Limb (tissue), 2 donors: ENCODE data around the gene XXYLT1.
"Not testable (repeated sequence)": the region's sequence is repeated elsewhere in the genome, so short reads cannot be mapped to it uniquely, and the experiment has no call there.

Experiments
- DNase-seq, 2 donors: peaks; one replicate each; pipeline ENCODE4 v3.0.0-alpha.2; 2016; ENCODE audit errors: extremely low spot score in 2 of 2

XXYLT1 gene

DNA sequence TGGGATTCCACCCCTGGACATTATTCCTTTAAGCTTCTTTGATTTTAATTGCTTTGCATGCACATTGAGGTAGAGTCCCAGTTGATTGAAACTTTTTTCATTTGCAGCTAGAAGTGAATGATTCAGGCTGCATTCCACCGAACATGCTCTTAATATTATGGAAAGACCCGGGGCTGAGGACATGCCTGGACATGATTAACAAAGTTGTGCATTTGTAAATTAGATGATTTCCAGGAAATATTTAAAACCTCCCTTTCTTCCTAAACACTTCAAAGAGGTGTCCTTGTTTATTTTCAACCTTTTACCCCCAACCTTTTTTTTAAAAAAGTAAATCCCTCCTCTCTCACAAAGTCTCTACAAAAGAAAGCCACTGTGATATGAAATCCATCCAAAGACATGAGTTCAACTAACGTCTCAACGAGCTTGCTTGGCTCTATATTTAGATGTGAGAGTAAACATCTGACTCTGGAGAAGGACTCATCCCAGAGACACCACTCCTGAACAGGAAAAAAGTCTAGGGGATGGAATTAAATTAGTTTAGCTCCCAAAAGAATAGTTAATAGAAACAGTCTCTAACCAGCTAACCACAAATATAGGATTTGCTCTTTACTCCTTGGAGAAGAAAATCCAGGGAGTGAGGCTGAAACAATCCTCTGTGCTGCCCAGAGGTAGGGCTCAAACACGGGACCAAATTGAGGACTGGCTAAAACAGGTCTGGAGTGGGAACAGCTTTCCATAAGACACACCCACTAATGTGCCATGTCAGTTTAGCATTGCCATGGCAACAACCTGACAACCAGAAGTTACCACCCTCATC, 83.1 kb downstream of the XXYLT1 start:
- no peak for DNase-seq

DNA sequence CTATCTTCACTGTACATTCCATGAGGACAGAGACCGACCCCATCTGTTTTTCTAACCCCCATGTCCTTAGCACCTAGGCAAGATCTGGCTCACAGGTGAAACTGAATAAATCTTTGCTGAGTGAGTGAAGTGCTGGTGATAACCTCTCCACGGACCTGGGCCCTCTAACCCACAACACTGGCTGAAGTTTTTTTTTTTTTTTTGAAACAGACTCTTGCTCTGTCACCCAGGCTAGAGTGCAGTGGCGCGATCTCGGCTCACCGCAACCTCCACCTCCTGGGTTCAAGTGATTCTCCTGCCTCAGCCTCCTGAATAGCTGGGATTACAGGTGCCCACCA, 84.3 kb downstream of the XXYLT1 start:
- not testable (repeated sequence) for DNase-seq

DNA sequence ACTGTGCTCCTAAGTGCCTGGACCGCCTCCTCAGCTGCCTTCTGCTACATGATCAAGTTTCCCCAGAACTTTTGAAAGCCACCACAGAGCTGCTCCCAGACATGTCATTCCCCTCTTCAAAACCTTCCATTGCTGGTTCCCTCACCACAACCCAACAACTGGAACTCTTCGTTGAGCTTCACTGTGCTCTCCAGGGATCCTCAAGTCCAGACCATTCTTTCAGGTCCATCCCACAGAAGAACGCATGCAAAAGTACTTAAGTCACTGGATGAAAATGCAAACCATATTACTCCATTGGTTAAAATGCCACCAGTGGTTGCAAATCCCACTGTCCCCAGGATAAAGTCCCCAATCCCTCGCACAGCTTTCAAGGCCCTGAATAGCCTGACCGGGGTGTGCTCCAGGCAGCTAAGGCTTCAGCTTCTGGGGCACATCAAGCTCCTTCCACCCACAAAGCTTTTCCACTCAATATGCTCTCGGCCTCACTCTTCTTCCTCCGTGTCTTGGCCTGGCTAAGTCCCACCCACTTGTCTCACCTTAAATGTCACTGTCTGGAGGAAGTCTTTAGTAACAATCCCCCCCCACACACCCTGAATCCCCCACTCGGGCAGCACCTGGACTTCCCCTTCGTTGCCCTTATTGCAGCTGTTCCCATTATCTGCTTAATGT, 84.8 kb downstream of the XXYLT1 start:
- DNase-seq = no peak

DNA sequence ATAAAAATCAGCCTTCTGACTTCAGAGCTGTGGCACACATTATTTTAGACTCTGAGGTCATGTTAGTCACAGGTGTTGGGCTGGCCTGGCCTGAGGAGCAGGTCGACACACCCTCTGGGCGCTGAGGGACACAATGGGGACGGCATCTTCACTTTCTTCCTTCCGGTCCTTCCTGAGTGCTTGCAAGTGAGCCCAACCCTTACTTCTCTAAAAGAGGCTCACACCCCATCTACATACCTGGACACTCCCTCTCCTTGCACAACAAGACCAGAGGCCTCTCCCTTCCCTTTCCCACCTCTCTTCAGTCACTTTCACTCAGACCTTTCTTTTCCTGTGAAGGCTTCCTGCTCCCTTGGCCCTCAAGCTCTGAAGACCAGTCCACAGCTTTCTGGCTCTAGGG, 85.4 kb downstream of the XXYLT1 start:
- no peak for DNase-seq

DNA sequence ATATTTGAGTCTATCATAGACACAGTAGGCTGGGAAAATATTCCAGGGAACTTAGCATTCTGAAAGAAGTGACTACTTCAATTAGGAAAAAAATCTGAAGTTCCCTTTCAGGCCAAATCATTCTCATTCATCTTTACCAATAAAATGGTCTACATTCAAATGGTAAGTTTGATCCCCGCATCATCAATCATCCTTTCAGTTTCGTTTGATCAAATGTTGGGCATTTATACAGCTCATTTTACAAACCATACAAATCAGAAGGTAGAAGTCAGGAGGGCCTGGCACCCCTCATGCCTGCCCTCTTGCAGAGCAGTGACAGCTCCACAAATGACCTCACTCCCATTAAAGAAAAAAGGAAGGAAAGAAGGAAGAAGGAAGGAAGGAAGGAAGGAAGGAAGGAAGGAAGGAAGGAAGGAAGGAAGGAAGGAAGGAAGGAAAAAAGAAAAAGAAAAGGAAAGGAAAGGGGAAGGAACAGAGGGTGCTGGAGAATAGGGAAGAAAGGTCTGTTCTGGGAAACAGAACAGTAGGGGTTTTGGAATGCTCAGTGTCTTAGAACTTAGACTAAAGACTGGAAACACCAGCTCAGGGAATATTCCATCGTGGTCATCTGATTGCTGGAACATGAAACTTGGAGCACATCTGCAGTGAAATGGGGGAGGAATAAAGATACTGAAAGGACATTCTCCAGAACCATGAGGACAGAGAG, 86.1 kb downstream of the XXYLT1 start:
- no peak for DNase-seq

DNA sequence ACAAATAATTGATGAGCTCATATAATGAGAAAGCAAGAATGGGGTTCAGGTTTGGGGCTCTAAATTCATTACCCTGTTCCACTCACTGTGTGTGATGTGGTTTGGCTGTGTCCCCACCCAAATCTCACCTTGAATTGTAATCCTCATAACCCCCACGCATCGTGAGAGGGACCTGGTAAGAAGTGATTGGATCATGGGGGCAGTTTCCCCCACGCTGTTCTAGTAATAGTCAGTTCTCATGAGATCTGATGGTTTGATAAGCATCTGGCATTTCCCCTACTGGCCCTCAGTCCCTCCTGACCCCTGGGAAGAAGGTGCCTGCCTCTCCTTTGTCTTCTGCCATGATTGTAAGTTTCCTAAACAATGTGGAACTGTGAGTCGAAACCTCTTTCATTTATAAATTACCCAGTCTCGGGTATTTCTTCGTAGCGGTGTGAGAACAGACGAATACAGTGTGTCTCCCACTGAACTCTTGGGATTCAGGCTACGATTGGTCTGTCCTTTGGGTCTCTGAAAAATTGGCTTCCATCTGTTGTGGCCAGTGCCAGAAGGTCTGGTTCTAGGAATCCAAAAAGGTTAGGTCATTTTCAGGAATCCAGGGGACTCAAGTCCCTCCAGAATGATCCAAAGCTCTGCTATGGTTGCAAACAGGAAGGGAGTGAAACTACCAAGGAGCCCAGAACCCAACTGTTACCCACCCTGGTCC, 87.7 kb downstream of the XXYLT1 start:
- DNase-seq = no peak

DNA sequence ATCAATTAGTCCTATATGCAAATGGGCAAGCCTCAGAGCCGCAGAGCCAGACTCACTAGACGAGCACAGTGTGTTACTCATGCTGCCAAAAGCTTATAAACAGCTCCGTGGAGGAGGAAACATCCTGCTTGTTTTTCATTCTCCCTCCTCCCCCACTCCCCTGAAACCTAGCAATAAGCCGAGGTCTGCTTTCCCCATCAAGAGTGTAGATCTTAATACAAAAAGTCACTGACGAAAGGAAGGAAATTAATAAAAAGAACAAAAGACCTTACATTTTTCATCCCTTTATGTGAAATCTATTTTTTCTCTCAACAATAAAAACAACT, 88.5 kb downstream of the XXYLT1 start:
- DNase-seq = peak; percentile 31 to 43

DNA sequence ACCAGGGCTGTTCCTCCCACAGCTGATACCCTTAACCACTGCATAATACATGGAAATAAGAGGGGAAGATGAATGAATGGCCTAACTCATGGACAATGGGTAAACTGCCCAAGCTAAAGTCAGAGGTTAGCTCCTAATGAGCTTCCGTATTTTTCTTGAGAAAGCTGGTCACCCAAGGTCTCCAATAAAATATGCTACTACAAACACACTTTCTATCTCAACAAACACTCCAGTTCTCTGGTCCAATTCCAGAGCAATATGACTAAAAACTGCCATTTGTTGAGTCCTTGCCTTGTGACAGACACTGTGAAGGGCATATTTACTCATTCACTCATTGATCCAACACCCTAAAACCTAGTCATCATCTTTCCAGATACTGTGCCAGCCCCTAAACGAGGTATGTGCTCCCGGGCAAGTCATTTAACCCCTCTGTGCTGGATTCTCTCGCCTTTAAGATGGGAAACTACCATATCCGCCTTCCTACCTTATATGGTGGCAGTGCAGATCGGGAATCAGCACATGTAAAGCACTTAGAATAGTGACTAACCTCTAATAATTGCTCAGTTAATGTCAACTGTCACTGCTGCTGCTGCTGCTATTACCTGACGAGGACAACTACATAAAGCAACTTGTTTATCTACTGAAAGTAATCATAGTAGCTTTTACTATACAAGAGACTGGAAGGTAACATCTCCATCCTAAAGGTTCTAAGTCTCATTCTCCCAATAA, 89.1 kb downstream of the XXYLT1 start:
- no peak for DNase-seq

DNA sequence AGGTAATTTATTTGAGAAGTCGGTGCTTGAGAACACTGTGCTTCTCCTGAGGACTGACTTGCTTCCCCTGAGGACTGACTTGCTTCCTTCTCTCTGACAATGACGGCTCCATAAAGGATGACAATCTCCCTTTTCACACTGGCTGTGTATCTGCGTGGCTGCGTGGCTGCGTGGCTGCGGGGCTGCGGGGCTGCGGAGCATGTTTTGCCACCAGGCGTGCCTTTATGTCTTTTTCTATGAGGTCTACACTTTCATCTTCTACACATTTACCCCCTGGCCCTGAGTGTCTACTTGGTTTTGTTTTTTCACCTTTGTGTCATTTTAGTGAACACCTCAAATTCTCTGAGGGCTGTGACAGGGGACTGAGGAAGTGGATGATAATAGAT, 89.9 kb downstream of the XXYLT1 start:
- no peak for DNase-seq

DNA sequence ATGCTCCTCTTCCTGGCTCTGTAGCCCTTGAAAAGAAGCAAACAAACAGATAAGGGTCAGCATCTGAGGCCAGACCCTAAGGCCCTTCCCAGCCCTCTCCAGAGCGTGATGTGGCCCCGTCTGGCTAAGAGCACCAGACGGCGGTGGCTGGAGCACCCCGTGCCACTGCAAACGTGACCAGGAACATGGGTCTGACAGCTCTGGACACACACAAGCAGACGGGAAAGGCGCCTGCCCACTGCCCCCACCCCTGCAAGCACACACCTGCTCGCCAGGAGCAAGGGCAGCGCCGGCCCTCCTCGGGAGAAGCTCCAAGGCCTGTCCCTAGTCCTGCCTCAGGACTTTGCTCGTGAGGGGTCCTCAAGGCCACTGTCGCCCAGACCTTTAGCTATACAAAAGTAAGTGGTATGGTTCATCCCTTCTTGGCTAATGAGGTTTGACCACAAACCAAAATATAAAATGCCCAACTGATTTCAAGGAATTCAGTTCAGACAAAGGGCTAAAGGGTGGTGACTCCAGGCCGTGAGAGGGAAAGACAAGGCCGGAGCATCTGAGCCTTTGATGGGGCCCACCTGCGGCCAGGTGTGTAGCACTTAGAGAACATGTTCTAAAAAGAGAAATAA, 90.4 kb downstream of the XXYLT1 start:
- DNase-seq = peak in 1 of 2 donors; percentile 28

DNA sequence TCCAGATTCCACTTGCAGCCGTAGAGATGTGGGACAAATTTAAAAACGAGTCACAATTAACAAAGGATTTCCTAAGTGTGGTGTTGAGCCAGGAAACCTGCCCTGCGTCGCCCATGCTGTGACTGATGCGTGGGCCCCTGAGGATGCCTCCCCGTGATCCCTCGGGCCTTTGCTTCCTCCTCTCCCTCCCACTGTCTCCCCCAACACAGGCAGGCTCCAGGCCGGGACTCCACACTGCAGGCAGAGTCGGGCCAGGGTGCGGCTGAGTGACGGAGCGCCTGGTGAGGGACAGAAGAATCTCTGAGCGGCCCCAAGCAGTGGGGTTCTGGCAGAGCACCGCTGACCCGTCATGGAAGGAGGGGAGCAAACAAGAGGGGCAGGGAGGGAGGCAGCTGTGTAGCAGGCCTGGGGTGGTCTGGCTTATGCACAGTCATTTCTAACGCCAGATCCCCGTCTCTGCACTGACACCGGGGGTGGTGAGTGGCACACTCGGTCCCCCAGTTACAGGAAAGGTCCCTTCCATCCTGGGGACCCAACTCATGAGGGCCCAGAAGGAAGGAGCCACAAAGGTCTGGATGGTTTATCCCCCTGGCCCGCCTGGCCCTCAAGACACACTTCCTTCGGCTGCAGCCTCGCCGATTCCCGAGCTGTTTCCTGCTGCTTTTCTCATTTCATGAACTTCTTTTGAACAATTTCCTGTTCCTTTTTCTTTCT, 91.0 kb downstream of the XXYLT1 start:
- peak in 1 of 2 donors; percentile 37 for DNase-seq

DNA sequence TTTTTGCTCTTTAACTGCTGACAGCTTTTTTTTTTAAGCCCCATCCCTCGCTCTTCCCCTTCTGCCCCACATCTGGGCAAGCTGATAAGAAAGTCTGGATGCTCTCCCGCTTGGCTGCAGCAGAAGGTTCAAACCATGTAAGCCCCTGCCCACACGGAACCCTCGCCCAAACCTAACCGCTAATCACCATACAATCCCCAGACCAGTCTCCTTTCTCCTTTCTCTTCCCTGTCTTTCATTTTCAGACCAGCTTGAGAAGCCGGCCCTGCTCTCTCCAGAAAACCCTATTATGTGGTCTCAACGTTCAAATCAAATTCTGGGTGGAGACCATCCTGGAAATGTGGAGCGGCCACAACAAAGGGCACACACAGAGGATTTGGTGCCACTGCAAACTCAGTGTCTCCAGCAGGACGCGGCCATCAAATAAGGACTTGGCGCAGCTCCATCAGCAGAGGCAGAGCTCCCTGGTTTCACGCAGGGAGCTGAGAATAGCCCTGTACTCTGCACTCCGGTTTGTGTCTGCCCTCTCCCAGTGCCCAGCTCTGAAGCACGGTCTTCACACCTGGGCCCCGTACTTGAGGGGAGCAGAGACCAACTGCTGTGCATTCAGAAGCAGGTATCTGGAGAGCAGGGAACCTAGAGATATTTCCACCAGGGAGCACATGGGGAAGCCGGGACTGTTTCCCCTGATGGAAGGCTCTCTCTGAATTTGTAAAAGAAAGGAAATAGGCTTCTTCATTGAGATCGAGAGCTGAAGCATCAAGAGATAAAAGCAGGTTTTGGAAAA, 92.6 kb downstream of the XXYLT1 start:
- DNase-seq = peak in 1 of 2 donors; percentile 34

DNA sequence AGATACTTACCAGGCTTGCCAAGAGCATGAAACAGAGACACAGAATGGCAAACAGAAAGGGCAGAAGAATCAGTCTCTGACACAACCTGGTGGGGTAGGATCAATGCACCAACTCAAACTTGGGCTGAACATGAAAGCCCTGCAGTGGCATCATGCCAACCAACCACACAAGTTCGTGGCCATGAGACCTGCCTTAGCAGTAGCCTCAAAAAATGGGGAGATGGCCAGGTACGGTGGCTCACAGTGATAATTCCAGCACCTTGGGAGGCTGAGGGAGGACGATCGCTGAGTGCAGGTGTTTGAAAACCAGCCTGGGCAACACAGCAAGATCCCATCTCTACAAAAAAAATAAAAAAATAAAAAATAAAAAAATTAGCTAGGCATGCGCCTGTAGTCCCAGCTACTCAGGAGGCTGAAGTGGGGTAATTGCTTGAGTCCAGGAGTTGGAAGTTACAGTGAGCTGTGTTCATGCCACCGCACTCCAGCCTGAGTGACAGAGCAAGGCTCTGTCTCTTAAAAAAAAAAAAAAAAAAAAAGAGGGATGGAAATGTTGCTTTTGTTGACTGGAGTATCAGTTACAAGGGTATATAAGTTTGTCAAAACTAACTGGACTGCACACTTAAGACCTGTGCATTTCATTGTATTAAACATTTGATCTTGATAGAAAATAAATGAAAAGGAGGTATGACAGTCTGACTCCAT, 93.4 kb downstream of the XXYLT1 start:
- no peak for DNase-seq

DNA sequence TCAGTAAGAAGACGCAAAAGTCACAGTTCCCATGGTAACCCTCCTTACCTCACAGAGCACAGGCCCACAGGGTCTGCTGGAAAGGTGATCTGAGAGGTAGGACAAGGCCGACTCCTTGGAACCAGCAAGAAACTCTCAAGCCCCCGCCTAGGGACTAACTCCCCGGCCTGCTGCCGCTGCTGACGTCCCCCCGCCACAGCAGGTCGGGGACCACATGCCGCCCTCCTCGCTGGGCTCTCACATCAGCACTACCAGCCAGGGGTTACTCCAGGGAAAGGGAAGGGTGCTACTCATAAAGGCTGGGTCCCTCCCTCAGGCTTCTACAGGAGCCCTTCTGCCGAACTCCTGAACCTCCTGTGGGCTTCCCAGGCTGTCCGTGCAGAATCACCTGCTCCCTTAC, 94.2 kb downstream of the XXYLT1 start:
- peak in 1 of 2 donors; percentile 11 for DNase-seq

DNA sequence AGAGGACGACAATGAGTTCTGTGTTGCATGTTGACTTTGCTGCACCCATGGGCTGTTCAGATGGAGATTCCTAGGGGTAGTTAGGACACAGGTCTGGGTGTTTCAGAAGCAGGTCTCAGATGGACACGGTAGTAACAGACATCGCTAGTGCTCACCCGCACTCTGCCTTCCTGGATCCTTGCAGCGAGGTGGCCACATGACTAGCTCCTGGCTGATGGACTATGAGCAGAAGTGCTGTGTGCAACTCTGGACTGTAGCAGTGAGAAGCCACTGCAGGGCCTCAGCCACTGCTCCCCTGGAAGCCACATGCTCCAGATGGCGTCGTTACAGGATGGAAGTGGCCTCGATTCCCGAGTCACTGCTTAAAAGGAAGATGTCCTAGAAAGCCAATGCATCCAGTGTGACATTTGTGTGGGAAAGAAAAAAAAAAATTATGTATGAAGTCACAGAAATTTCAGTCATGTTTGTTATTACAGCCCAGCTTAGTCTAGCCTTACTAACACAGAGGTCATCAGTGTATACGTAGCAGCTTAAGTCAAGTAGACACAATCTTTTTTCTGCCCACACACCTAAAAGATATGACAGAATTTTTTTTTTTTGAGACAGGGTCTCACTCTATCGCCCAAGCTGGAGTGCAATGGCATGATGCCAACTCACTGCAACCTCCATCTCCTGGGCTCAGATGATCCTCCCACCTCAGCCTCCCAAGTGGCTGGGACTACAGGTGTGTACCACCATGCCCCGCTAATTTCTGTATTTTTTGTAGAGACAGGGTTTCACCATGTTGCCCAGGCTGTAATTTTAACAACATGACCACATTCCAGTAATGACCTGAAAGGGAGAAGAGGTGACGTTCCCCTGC, 95.3 kb downstream of the XXYLT1 start:
- no peak for DNase-seq

DNA sequence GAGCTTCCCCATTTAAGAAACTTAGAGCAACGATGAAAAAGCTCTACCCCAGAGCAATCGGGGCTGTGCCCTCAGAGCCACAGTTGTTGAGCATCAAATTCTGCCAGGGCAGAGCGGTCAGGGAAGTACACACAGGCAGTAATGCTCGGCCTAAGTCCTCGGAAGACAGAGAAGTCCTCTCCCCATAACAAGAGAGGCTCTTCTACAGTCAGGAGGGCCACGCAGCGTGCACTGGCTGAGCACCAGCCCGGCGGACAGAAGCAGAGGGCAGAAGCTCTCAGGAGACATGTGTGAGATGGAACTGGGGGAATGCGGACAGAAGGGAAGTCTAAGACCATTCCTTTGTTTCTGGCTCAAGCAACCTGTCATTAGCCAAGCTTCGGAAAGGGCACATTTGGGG, 95.9 kb downstream of the XXYLT1 start:
- no peak for DNase-seq

DNA sequence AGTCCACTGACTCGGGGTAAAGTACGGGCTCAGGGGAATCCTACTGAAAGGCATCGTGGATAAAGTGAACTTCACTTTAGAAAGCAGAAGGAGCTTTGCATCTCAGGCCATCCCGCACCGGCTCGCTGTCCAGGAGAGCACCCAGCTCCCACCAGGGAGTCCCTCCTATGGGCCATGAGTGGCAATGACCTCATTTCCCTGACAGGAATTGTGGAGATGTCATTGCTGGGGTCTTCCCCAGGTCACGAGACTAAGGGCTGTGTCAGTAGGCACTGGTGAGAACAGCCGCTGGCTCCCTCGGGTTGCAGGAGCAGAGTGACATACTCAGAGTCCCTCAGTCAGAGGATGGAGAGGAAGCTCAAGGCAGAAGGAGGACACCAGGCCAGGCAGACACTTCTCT, 97.3 kb downstream of the XXYLT1 start:
- DNase-seq = no peak

DNA sequence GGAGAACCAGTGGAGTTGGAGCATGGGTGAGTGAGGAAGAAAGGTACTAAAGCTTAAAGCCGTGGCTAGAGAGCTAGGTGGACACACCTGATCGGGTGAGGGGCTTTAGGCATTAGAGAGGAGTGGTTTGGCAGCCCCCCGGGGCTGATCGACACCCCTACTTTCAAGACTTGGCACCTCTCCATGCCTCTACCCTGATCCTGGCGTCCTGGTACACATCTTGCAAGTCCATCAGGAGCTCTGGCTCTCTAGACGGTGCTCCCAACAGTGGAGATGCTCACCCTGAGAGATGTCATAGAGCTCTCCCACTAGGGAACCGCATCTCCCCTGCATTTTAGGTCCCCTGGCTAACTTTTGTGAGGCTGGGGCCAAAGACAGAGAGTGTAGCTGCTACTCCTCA, 98.1 kb downstream of the XXYLT1 start:
- no peak for DNase-seq
